HG03066 (cell line): ENCODE results near the gene CSNK1E.
A peak's percentile ranks its signal among the peaks of the same experiment; 100 is the strongest.

Experiments used
- ATAC-seq: cut with Tn5 transposase; IDR thresholded peaks from one replicate; pipeline ENCODE4 v1.9.1; 2021; ENCODE audit warnings: low read depth; ENCODE audit not compliant: unreplicated experiment

CSNK1E gene

GRCh38 chr22:38308791-38309498 lies 8.3 kb downstream of the CSNK1E start:
- ATAC-seq: no peak

GRCh38 chr22:38305471-38306448 lies 11.5 kb downstream of the CSNK1E start:
- peak; percentile 77 for ATAC-seq

GRCh38 chr22:38304526-38304925 lies 12.7 kb downstream of the CSNK1E start:
- no peak for ATAC-seq

- no peak for ATAC-seq
These were observed 13.3 kb downstream of the CSNK1E start for GRCh38 chr22:38303974-38304373.

- ATAC-seq: no peak
These were observed 14.3 kb downstream of the CSNK1E start for GRCh38 chr22:38302906-38303305.

GRCh38 chr22:38300946-38301345 lies 16.3 kb downstream of the CSNK1E start:
- no peak for ATAC-seq

GRCh38 chr22:38300197-38300945 lies 16.9 kb downstream of the CSNK1E start:
- ATAC-seq: no peak

GRCh38 chr22:38299770-38300102 lies 17.5 kb downstream of the CSNK1E start:
- no peak for ATAC-seq

GRCh38 chr22:38298312-38299005 lies 18.8 kb downstream of the CSNK1E start:
- ATAC-seq: no peak

GRCh38 chr22:38296372-38296771 lies 20.9 kb downstream of the CSNK1E start:
- no peak for ATAC-seq

- ATAC-seq: no peak
These were observed 21.4 kb downstream of the CSNK1E start for GRCh38 chr22:38295863-38296262.

- ATAC-seq: no peak
These were observed 21.9 kb downstream of the CSNK1E start for GRCh38 chr22:38295339-38295738.

- ATAC-seq: no peak
These were observed 23.0 kb downstream of the CSNK1E start for GRCh38 chr22:38294193-38294592.

GRCh38 chr22:38292694-38293093 lies 24.5 kb downstream of the CSNK1E start:
- ATAC-seq: no peak

GRCh38 chr22:38291201-38291777 lies 25.9 kb downstream of the CSNK1E start:
- ATAC-seq: no peak

GRCh38 chr22:38290347-38290746 lies 26.9 kb downstream of the CSNK1E start:
- no peak for ATAC-seq

GRCh38 chr22:38289583-38290082 lies 27.6 kb downstream of the CSNK1E start:
- no peak for ATAC-seq

GRCh38 chr22:38286915-38287669 lies 30.1 kb downstream of the CSNK1E start:
- ATAC-seq: no peak

GRCh38 chr22:38285018-38285417 lies 32.2 kb downstream of the CSNK1E start:
- no peak for ATAC-seq
